GM23338 (cell line): ENCODE data around the gene RPS18. TPM values are rescaled to one million over a fixed set of nuclear protein-coding genes. Genes with fewer than 3 reads are reported as not detected.
A peak's percentile ranks its signal among the peaks of the same experiment; 100 is the strongest.

Source experiments
- ATAC-seq: fragments of 200-7000 bp; cut with Tn5 transposase; 3 replicates; pipeline ENCODE4 v1.9.1; 2020
- DNase-seq: peaks from one replicate; pipeline ENCODE4 v3.0.0-alpha.2; 2015; ENCODE audit warnings: low spot score
- H2AFZ ChIP-seq: fragments of 200-600 bp; sonication (generic); 2 replicates; pipeline ENCODE4 v1.8.0; 2016; ENCODE audit warnings: antibody characterized with exemption, mild to moderate bottlenecking, moderate library complexity
- H3F3A ChIP-seq: fragments of 200-600 bp; sonication (generic); replicated peaks from 2 replicates; pipeline ENCODE4 v1.8.0; 2017; ENCODE audit warnings: antibody characterized with exemption, mixed run types, low read depth
- H3K27ac ChIP-seq: fragments of 200-600 bp; sonication (generic); 2 replicates; pipeline ENCODE4 v1.6.1; 2016; ENCODE audit warnings: low read depth
- H3K27me3 ChIP-seq: fragments of 200-600 bp; sonication (generic); 2 replicates; pipeline ENCODE4 v1.8.0; 2016; ENCODE audit warnings: mild to moderate bottlenecking, mixed run types, moderate library complexity; ENCODE audit not compliant: insufficient read depth
- H3K36me3 ChIP-seq: fragments of 200-600 bp; sonication (generic); 2 replicates; pipeline ENCODE4 v1.8.0; 2016; ENCODE audit warnings: mild to moderate bottlenecking; ENCODE audit not compliant: insufficient read depth
- H3K4me1 ChIP-seq: fragments of 200-600 bp; sonication (generic); 2 replicates; pipeline ENCODE4 v1.8.0; 2016; ENCODE audit warnings: mild to moderate bottlenecking, moderate library complexity; ENCODE audit not compliant: insufficient read depth
- H3K4me2 ChIP-seq: fragments of 200-600 bp; sonication (generic); 2 replicates; pipeline ENCODE4 v1.7.1; 2017; ENCODE audit warnings: mixed run types
- H3K4me3 ChIP-seq: fragments of 200-600 bp; sonication (generic); 2 replicates; pipeline ENCODE4 v1.6.1; 2016; ENCODE audit warnings: mixed run types
- H3K79me2 ChIP-seq: fragments of 200-600 bp; sonication (generic); replicated peaks from 2 replicates; pipeline ENCODE4 v1.8.0; 2017; ENCODE audit warnings: mild to moderate bottlenecking; ENCODE audit not compliant: insufficient read depth
- H3K9me2 ChIP-seq: fragments of 200-600 bp; sonication (generic); 2 replicates; pipeline ENCODE4 v1.8.0; 2017; ENCODE audit not compliant: insufficient read depth
- H4K20me1 ChIP-seq: fragments of 200-600 bp; sonication (generic); replicated peaks from 2 replicates; pipeline ENCODE4 v1.8.0; 2017; ENCODE audit warnings: mild to moderate bottlenecking; ENCODE audit not compliant: insufficient read depth
- H3K27ac Mint-ChIP-seq: 2 replicates; pipeline ENCODE4 v1.8.0; 2020; ENCODE audit warnings: inconsistent platforms, mild to moderate bottlenecking, moderate library complexity, mixed read lengths
- H3K27me3 Mint-ChIP-seq: 3 replicates; pipeline ENCODE4 v1.8.0; 2022; ENCODE audit warnings: low read depth, mild to moderate bottlenecking, moderate library complexity, mixed read lengths, inconsistent platforms; ENCODE audit not compliant: insufficient read depth, poor library complexity
- H3K36me3 Mint-ChIP-seq: 3 replicates; pipeline ENCODE4 v1.8.0; 2021; ENCODE audit warnings: low read depth, mild to moderate bottlenecking, inconsistent platforms, moderate library complexity, mixed read lengths
- H3K4me1 Mint-ChIP-seq: 3 replicates; pipeline ENCODE4 v1.8.0; 2020; ENCODE audit warnings: mild to moderate bottlenecking, inconsistent platforms, mixed read lengths
- H3K4me3 Mint-ChIP-seq: 3 replicates; pipeline ENCODE4 v1.8.0; 2021; ENCODE audit warnings: moderate library complexity, mild to moderate bottlenecking, inconsistent platforms, mixed read lengths
- H3K9me3 Mint-ChIP-seq: 3 replicates; pipeline ENCODE4 v1.8.0; 2020; ENCODE audit warnings: moderate library complexity, mild to moderate bottlenecking, inconsistent platforms, mixed read lengths
- CREB1 ChIP-seq: fragments of 250-450 bp; sonication (Bioruptor Pico); IDR thresholded peaks from 2 replicates; pipeline ENCODE4 v1.5.0; 2020; ENCODE audit warnings: low read depth, mild to moderate bottlenecking, moderate library complexity
- EZH2 ChIP-seq: fragments of 200-600 bp; sonication (generic); IDR thresholded peaks from one replicate; pipeline ENCODE4 v1.8.0; 2017; ENCODE audit warnings: antibody characterized with exemption, mild to moderate bottlenecking, low read depth; ENCODE audit not compliant: unreplicated experiment
- EZH2phosphoT487 ChIP-seq: fragments of 200-600 bp; sonication (generic); IDR thresholded peaks from one replicate; pipeline ENCODE4 v1.8.1; 2018; ENCODE audit warnings: antibody characterized with exemption; ENCODE audit not compliant: unreplicated experiment
- POLR2AphosphoS5 ChIP-seq: IDR thresholded peaks from 2 replicates; pipeline ENCODE4 v1.6.1; 2016; ENCODE audit warnings: antibody characterized with exemption, low read depth
- STAT1 ChIP-seq: IDR thresholded peaks from one replicate; pipeline ENCODE4 v1.6.1; 2016; ENCODE audit warnings: antibody characterized with exemption; ENCODE audit not compliant: unreplicated experiment
- ZNF114 ChIP-seq: fragments of 250-450 bp; sonication (Bioruptor Pico); IDR thresholded peaks from 2 replicates; pipeline ENCODE4 v1.5.0; 2020; ENCODE audit warnings: mild to moderate bottlenecking, moderate library complexity
- ZNF331 ChIP-seq: fragments of 250-450 bp; sonication (Bioruptor Pico); IDR thresholded peaks from 2 replicates; pipeline ENCODE4 v1.5.0; 2020; ENCODE audit warnings: low read depth, mild to moderate bottlenecking, moderate library complexity
- polyA plus RNA-seq: library from polyadenylated mRNA; unstranded; fragments of >200 nt; fragmentation: Nextera tagmentation; extraction: Ambion mirVana; gene quantifications from 2 replicates; pipeline ENCODE4 v1.2.1, GENCODE V29; 2016
- total RNA-seq: library from RNA; depleted of rRNA; stranded (reverse); fragments of >200 nt; shearing (Covaris generic); gene quantifications from 2 replicates; pipeline ENCODE4 v1.2.3, GENCODE V29; 2014
- TF ChIP-seq, protein P1 (sequence below): fragments of 250-450 bp; sonication (Bioruptor Pico); IDR thresholded peaks from 2 replicates; pipeline ENCODE4 v1.5.0; 2020; ENCODE audit warnings: mild to moderate bottlenecking, moderate library complexity
- TF ChIP-seq, protein P2 (sequence below): IDR thresholded peaks from one replicate; pipeline ENCODE4 v1.6.1; 2018; ENCODE audit warnings: antibody characterized with exemption; ENCODE audit not compliant: unreplicated experiment
- TF ChIP-seq, protein P3 (sequence below): IDR thresholded peaks from 2 replicates; pipeline ENCODE4 v1.6.1; 2016; ENCODE audit warnings: antibody characterized with exemption

Gene RPS18
- total and polyA plus RNA-seq, 2 experiments from 2014 or later = 2,133 to 4,776 TPM

DNA sequence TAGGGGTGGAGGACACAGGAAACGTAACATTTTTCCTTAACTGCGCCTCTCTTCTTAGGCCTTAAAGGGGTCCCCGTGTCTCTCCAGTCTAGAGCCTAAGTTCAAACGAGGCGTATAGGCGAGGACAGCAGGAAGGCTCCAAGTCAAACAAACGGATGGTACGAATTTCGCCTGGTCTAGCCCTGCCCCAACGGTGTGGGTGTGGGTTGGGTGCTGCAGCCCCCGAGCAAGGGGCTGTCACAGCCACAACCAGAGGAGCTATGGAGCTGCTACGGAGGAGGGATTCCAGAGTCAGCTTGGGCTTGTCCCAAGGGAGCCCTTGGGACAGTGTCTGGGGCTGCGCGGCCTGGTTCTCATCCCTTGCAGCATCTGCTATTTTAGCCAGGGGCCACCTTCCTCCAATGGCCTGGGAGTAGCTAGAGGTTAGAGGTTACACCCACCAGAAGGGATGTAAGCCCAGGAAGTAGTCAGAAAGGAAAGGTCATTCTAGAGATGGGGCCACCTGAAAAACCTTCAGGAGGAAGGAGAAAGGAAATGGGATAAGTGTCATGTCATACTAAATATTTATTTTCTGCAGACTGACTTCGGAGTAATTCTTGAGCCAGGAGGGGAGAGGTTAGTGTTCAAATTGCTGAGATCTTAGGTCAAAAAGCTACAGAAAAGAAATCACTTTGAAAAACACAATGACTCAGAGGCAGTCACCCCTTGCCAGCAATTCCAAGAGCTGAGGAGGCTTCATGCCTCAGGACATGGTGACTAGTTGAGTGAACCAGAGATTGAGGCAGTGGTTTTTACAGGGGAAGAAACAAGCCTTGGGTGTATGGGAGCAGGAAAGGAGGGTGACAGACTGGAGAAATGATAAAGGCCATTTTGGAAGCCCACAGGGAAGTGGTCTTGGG, 21.9 kb upstream of the RPS18 start:
- H3K4me2 ChIP-seq = peak overlapping the region; percentile 80
- no peak overlapping the region for H3K27ac ChIP-seq
- H3K9me2 ChIP-seq = no peaks in the 10 kb centered on the region
- Mint-ChIP-seq H3K36me3 (peaks cover 19% of the 10 kb centered on the region), H3K27me3 (peaks cover 15% of the 10 kb centered on the region), H3K4me3 (peak overlapping the region; percentile 82), H3K27ac (peak overlapping the region; percentile 77), H3K9me3 (no peaks in the 10 kb centered on the region), H3K4me1 (peaks cover 19% of the 10 kb centered on the region)
- no peaks in the 10 kb centered on the region for H4K20me1 ChIP-seq
- TF ChIP-seq STAT1 = no peak
- no peak for TF ChIP-seq CREB1 (CRISPR knock-in tag)
- TF ChIP-seq POLR2AphosphoS5 = no peak
- TF ChIP-seq, protein P1, sequence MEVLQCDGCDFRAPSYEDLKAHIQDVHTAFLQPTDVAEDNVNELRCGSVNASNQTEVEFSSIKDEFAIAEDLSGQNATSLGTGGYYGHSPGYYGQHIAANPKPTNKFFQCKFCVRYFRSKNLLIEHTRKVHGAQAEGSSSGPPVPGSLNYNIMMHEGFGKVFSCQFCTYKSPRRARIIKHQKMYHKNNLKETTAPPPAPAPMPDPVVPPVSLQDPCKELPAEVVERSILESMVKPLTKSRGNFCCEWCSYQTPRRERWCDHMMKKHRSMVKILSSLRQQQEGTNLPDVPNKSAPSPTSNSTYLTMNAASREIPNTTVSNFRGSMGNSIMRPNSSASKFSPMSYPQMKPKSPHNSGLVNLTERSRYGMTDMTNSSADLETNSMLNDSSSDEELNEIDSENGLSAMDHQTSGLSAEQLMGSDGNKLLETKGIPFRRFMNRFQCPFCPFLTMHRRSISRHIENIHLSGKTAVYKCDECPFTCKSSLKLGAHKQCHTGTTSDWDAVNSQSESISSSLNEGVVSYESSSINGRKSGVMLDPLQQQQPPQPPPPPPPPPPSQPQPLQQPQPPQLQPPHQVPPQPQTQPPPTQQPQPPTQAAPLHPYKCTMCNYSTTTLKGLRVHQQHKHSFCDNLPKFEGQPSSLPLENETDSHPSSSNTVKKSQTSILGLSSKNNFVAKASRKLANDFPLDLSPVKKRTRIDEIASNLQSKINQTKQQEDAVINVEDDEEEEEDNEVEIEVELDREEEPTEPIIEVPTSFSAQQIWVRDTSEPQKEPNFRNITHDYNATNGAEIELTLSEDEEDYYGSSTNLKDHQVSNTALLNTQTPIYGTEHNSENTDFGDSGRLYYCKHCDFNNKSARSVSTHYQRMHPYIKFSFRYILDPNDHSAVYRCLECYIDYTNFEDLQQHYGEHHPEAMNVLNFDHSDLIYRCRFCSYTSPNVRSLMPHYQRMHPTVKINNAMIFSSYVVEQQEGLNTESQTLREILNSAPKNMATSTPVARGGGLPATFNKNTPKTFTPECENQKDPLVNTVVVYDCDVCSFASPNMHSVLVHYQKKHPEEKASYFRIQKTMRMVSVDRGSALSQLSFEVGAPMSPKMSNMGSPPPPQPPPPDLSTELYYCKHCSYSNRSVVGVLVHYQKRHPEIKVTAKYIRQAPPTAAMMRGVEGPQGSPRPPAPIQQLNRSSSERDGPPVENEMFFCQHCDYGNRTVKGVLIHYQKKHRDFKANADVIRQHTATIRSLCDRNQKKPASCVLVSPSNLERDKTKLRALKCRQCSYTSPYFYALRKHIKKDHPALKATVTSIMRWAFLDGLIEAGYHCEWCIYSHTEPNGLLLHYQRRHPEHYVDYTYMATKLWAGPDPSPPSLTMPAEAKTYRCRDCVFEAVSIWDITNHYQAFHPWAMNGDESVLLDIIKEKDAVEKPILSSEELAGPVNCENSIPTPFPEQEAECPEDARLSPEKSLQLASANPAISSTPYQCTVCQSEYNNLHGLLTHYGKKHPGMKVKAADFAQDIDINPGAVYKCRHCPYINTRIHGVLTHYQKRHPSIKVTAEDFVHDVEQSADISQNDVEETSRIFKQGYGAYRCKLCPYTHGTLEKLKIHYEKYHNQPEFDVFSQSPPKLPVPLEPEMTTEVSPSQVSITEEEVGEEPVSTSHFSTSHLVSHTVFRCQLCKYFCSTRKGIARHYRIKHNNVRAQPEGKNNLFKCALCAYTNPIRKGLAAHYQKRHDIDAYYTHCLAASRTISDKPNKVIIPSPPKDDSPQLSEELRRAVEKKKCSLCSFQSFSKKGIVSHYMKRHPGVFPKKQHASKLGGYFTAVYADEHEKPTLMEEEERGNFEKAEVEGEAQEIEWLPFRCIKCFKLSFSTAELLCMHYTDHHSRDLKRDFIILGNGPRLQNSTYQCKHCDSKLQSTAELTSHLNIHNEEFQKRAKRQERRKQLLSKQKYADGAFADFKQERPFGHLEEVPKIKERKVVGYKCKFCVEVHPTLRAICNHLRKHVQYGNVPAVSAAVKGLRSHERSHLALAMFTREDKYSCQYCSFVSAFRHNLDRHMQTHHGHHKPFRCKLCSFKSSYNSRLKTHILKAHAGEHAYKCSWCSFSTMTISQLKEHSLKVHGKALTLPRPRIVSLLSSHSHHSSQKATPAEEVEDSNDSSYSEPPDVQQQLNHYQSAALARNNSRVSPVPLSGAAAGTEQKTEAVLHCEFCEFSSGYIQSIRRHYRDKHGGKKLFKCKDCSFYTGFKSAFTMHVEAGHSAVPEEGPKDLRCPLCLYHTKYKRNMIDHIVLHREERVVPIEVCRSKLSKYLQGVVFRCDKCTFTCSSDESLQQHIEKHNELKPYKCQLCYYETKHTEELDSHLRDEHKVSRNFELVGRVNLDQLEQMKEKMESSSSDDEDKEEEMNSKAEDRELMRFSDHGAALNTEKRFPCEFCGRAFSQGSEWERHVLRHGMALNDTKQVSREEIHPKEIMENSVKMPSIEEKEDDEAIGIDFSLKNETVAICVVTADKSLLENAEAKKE (CRISPR knock-in tag) = no peak
- TF ChIP-seq, protein P2, sequence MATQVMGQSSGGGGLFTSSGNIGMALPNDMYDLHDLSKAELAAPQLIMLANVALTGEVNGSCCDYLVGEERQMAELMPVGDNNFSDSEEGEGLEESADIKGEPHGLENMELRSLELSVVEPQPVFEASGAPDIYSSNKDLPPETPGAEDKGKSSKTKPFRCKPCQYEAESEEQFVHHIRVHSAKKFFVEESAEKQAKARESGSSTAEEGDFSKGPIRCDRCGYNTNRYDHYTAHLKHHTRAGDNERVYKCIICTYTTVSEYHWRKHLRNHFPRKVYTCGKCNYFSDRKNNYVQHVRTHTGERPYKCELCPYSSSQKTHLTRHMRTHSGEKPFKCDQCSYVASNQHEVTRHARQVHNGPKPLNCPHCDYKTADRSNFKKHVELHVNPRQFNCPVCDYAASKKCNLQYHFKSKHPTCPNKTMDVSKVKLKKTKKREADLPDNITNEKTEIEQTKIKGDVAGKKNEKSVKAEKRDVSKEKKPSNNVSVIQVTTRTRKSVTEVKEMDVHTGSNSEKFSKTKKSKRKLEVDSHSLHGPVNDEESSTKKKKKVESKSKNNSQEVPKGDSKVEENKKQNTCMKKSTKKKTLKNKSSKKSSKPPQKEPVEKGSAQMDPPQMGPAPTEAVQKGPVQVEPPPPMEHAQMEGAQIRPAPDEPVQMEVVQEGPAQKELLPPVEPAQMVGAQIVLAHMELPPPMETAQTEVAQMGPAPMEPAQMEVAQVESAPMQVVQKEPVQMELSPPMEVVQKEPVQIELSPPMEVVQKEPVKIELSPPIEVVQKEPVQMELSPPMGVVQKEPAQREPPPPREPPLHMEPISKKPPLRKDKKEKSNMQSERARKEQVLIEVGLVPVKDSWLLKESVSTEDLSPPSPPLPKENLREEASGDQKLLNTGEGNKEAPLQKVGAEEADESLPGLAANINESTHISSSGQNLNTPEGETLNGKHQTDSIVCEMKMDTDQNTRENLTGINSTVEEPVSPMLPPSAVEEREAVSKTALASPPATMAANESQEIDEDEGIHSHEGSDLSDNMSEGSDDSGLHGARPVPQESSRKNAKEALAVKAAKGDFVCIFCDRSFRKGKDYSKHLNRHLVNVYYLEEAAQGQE = no peak
- TF ChIP-seq ZNF331 (CRISPR knock-in tag) = no peak
- TF ChIP-seq EZH2phosphoT487 = no peak
- no peak for TF ChIP-seq ZNF114 (CRISPR knock-in tag)
- TF ChIP-seq, protein P3, sequence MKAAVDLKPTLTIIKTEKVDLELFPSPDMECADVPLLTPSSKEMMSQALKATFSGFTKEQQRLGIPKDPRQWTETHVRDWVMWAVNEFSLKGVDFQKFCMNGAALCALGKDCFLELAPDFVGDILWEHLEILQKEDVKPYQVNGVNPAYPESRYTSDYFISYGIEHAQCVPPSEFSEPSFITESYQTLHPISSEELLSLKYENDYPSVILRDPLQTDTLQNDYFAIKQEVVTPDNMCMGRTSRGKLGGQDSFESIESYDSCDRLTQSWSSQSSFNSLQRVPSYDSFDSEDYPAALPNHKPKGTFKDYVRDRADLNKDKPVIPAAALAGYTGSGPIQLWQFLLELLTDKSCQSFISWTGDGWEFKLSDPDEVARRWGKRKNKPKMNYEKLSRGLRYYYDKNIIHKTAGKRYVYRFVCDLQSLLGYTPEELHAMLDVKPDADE = no peak
- TF ChIP-seq EZH2 = no peak
- H3K79me2 ChIP-seq = no peaks in the 10 kb centered on the region
- peak overlapping the region; percentile 9; the same call in 1 of the 2 replicates for H2AFZ ChIP-seq
- ATAC-seq (peak; percentile 8), DNase-seq (no peak)
- peak overlapping the region; percentile 68 for H3K4me3 ChIP-seq
- peaks cover 10% of the 10 kb centered on the region; the same call in 1 of the 2 replicates for H3F3A ChIP-seq
- H3K36me3 ChIP-seq = no peaks in the 10 kb centered on the region
- peaks cover 12% of the 10 kb centered on the region for H3K4me1 ChIP-seq
- H3K27me3 ChIP-seq = peaks cover 35% of the 10 kb centered on the region
